SH-SY5Y (cell line): ENCODE data around the gene MTARC2.

ENCODE experiments used
- GATA2 ChIP-seq: IDR thresholded peaks from 2 replicates; pipeline ENCODE4 v1.6.1; 2011; ENCODE audit warnings: mild to moderate bottlenecking, low read depth, low read length
- GATA3 ChIP-seq: IDR thresholded peaks from 2 replicates; pipeline ENCODE4 v1.6.1; 2011; ENCODE audit warnings: low read depth, mild to moderate bottlenecking, low read length, moderate library complexity

- TF ChIP-seq GATA2 = no peak
- no peak for TF ChIP-seq GATA3
Observed at GRCh38 chr1:220732621-220733020, 15.5 kb upstream of the MTARC2 start.
